Gastroesophageal sphincter (tissue), 3 donors: ENCODE results near the gene KAT6B.

Source experiments
- EP300 ChIP-seq: sonication (generic); formaldehyde crosslinking; IDR thresholded peaks from one replicate; pipeline ENCODE4 v1.6.1; 2017; ENCODE audit warnings: antibody characterized with exemption, mild to moderate bottlenecking
- POLR2A ChIP-seq, 2 donors: fragments of 450-650 bp; IDR thresholded peaks; one replicate each; pipeline ENCODE4 v1.6.1; 2017; ENCODE audit warnings: antibody characterized with exemption in 2 of 2, mild to moderate bottlenecking in 2 of 2, moderate library complexity in 1 of 2
- TF ChIP-seq, protein P1 (sequence below), 4 experiments: fragments of 200-600 bp in 2 of 4; fragments of 450-650 bp in 2 of 4; sonication (generic) in 1 of 4; IDR thresholded peaks; one replicate each; pipeline ENCODE4 v1.5.1; 2017 to 2019; ENCODE audit warnings: antibody characterized with exemption in 4 of 4, mild to moderate bottlenecking in 2 of 4, moderate library complexity in 2 of 4

DNA sequence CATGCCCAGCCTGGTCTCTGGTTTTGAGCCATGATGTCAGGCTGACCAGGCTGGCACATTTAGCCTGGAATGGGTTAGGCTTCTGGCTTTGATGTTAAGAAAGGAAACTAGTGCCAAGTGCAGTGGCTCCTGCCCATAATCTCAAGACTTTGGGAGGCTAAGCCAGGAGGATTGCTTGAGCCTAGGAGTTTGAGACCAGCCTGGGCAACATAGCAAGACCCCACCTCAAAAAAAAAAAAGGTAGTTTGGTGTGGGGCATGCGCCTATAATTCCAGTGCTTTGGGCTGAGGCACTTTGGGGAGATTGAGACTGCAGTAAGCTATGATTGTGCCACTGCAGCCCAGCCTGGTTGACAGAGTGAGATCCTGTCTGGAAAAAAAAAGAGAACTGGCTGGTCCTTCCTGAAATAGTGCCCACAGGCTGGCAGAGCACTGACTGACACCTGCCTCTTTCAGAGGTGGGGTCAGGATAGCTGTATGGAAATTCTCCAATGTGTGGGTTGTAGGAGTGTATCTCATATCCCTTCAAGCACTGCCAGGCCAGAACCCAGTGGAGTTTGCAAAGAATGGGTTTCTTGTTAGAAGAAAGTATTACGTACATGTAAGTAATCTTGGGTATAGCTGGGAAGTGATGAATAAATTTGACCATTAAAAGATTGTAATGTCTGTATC, 61.3 kb downstream of the KAT6B start:
- TF ChIP-seq EP300 (no peak), POLR2A (IDR thresholded peaks at IDR 0.05) (no peak)
- TF ChIP-seq, protein P1, sequence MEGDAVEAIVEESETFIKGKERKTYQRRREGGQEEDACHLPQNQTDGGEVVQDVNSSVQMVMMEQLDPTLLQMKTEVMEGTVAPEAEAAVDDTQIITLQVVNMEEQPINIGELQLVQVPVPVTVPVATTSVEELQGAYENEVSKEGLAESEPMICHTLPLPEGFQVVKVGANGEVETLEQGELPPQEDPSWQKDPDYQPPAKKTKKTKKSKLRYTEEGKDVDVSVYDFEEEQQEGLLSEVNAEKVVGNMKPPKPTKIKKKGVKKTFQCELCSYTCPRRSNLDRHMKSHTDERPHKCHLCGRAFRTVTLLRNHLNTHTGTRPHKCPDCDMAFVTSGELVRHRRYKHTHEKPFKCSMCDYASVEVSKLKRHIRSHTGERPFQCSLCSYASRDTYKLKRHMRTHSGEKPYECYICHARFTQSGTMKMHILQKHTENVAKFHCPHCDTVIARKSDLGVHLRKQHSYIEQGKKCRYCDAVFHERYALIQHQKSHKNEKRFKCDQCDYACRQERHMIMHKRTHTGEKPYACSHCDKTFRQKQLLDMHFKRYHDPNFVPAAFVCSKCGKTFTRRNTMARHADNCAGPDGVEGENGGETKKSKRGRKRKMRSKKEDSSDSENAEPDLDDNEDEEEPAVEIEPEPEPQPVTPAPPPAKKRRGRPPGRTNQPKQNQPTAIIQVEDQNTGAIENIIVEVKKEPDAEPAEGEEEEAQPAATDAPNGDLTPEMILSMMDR (IDR thresholded peaks at IDR 0.05) = no peak
